T-helper 1 cell treated with Interleukin-12 subunit alpha and Interleukin-12 subunit beta and Interleukin-4 antibody, amounts not matched to agents 30 ng/mL and 1 ng/mL, for 36 hours (primary cell): ENCODE data around the gene ZNF496. TPM values are rescaled to one million over a fixed set of nuclear protein-coding genes. Genes with fewer than 3 reads are reported as not detected.

ENCODE experiments used
- total RNA-seq: library from RNA; stranded (reverse); gene quantifications from 2 replicates; pipeline ENCODE4 v1.2.3, GENCODE V29; 2022

Gene ZNF496
- total RNA-seq, 1 donor from 2014 or later, result 6.1 TPM

Other genes starting within 250 kb of the ZNF496 start
- gene ZNF669, start 227.5 kb downstream of the ZNF496 start, total RNA-seq, result 7.8 and 10.4 TPM in 2 replicates
- 14.1 and 16.4 TPM in 2 replicates for gene ZNF124, start 159.8 kb downstream of the ZNF496 start, total RNA-seq
- not detected in 2 replicates for gene VN1R5, start 75.8 kb downstream of the ZNF496 start, total RNA-seq
- gene NLRP3, start 84.3 kb upstream of the ZNF496 start, total RNA-seq, result 0.20 and 0.27 TPM in 2 replicates
- not detected in 2 replicates for gene OR2B11, start 126.2 kb upstream of the ZNF496 start, total RNA-seq
- gene OR2C3, start 204.6 kb upstream of the ZNF496 start, total RNA-seq, result not detected in 2 replicates
- not detected in 2 replicates for gene GCSAML, start 217.3 kb upstream of the ZNF496 start, total RNA-seq